ENCODE results near the gene CCDC90B.

Gene CCDC90B

GRCh38 chr11:83306200-83307080 is 20.3 kb upstream of the CCDC90B start:
- ChIA-PET CTCF (interaction anchor here (0.6 to 1.1 kb wide), 3 partner anchors 10 to 160 kb away, joined by 3 to 4 read pairs (median 3); no protein-coding TSS in a partner anchor), POLR2A (no interaction called here)
- no peak for TF ChIP-seq L3MBTL2 (conservative IDR thresholded peaks at IDR 0.05)
- TF ChIP-seq FOXM1 (IDR thresholded peaks at IDR 0.05; ENCODE audit: borderline replicate concordance): no peak
- no peak for TF ChIP-seq HDGF (IDR thresholded peaks at IDR 0.05; ENCODE audit: borderline replicate concordance)
- TF ChIP-seq NFRKB (IDR thresholded peaks at IDR 0.05): no peak
- no peak for TF ChIP-seq BHLHE40 (IDR thresholded peaks at IDR 0.05; ENCODE audit: borderline replicate concordance)
- no peak for DNase-seq (ENCODE audit: extremely low spot score)

- no peak for DNase-seq (ENCODE audit: extremely low spot score)
- no peak for TF ChIP-seq NFRKB (IDR thresholded peaks at IDR 0.05)
- no peak for TF ChIP-seq SP1 (IDR thresholded peaks at IDR 0.05)
- TF ChIP-seq TARDBP (IDR thresholded peaks at IDR 0.05): no peak
- TF ChIP-seq LEF1 (IDR thresholded peaks at IDR 0.05; ENCODE audit: borderline replicate concordance): no peak
- no peak for TF ChIP-seq ELF4 (IDR thresholded peaks at IDR 0.05)
- TF ChIP-seq FOXA1 (IDR thresholded peaks at IDR 0.05): no peak
- TF ChIP-seq L3MBTL2 (conservative IDR thresholded peaks at IDR 0.05): no peak
- CTCF ChIA-PET: interaction anchor here (1.6 kb wide), 1 partner anchor 10 kb away, joined by 7 read pairs; no protein-coding TSS in a partner anchor
- POLR2A ChIA-PET: interaction anchor here (1.0 kb wide), 1 partner anchor 17 kb away, joined by 4 read pairs; the partner anchor contains the start of gene CCDC90B
Measured at GRCh38 chr11:83303316-83303715, 17.1 kb upstream of the CCDC90B start.

- DNase-seq (ENCODE audit: extremely low spot score): no peak
- POLR2A ChIA-PET: interaction anchor here (1.1 kb wide), 1 partner anchor 16 kb away, joined by 3 read pairs; the partner anchor contains the start of gene CCDC90B
- TF ChIP-seq BHLHE40 (IDR thresholded peaks at IDR 0.05; ENCODE audit: borderline replicate concordance): no peak
- CTCF ChIA-PET: interaction anchor here (0.6 kb wide), 2 partner anchors 9 to 1222 kb away, joined by 3 read pairs; no protein-coding TSS in a partner anchor
Measured at GRCh38 chr11:83302151-83302550, 16.0 kb upstream of the CCDC90B start.

- ChIA-PET CTCF (no interaction called here), POLR2A (no interaction called here)
- no peak for DNase-seq (ENCODE audit: extremely low spot score)
- no peak for TF ChIP-seq FOXA1 (IDR thresholded peaks at IDR 0.05)
- no peak for TF ChIP-seq CTBP1 (IDR thresholded peaks at IDR 0.05; ENCODE audit: borderline replicate concordance)
- TF ChIP-seq ARNT (IDR thresholded peaks at IDR 0.05): no peak
- no peak for TF ChIP-seq TARDBP (IDR thresholded peaks at IDR 0.05)
- TF ChIP-seq FOXM1 (IDR thresholded peaks at IDR 0.05; ENCODE audit: borderline replicate concordance): no peak
Measured at GRCh38 chr11:83299681-83300080, 13.5 kb upstream of the CCDC90B start.

- POLR2A ChIA-PET: no interaction called here
- CTCF ChIA-PET: interaction anchor here (2.6 kb wide), 1 partner anchor 430 kb away, joined by 24 read pairs; no protein-coding TSS in a partner anchor
- no peak for TF ChIP-seq FOXA1 (IDR thresholded peaks at IDR 0.05)
- no peak for TF ChIP-seq FOXM1 (IDR thresholded peaks at IDR 0.05; ENCODE audit: borderline replicate concordance)
- TF ChIP-seq ELF4 (IDR thresholded peaks at IDR 0.05): no peak
- no peak for TF ChIP-seq ARNT (IDR thresholded peaks at IDR 0.05)
- no peak for TF ChIP-seq NFRKB (IDR thresholded peaks at IDR 0.05)
- TF ChIP-seq PKNOX1 (IDR thresholded peaks at IDR 0.05): no peak
- TF ChIP-seq SUZ12 (IDR thresholded peaks at IDR 0.05): no peak
- TF ChIP-seq FOXK2 (IDR thresholded peaks at IDR 0.05): no peak
- no peak for TF ChIP-seq CTBP1 (IDR thresholded peaks at IDR 0.05; ENCODE audit: borderline replicate concordance)
- TF ChIP-seq TARDBP (IDR thresholded peaks at IDR 0.05): no peak
- no peak for TF ChIP-seq SP1 (IDR thresholded peaks at IDR 0.05)
- TF ChIP-seq LEF1 (IDR thresholded peaks at IDR 0.05; ENCODE audit: borderline replicate concordance): no peak
- TF ChIP-seq L3MBTL2 (conservative IDR thresholded peaks at IDR 0.05): no peak
- no peak for TF ChIP-seq ZNF384 (IDR thresholded peaks at IDR 0.05)
- no peak for DNase-seq (ENCODE audit: extremely low spot score)
Measured at GRCh38 chr11:83294208-83294607, 8.0 kb upstream of the CCDC90B start.

- TF ChIP-seq PKNOX1 (IDR thresholded peaks at IDR 0.05): no peak
- no peak for TF ChIP-seq SUZ12 (IDR thresholded peaks at IDR 0.05)
- TF ChIP-seq LEF1 (IDR thresholded peaks at IDR 0.05; ENCODE audit: borderline replicate concordance): no peak
- TF ChIP-seq FOXM1 (IDR thresholded peaks at IDR 0.05; ENCODE audit: borderline replicate concordance): no peak
- TF ChIP-seq FOXA1 (IDR thresholded peaks at IDR 0.05): no peak
- TF ChIP-seq ELF4 (IDR thresholded peaks at IDR 0.05): no peak
- TF ChIP-seq CTBP1 (IDR thresholded peaks at IDR 0.05; ENCODE audit: borderline replicate concordance): no peak
- no peak for TF ChIP-seq TARDBP (IDR thresholded peaks at IDR 0.05)
- no peak for TF ChIP-seq ARNT (IDR thresholded peaks at IDR 0.05)
- TF ChIP-seq SP1 (IDR thresholded peaks at IDR 0.05): no peak
- ChIA-PET POLR2A (interaction anchor here (1.1 kb wide), 1 partner anchor 431 kb away, joined by 3 read pairs; no protein-coding TSS in a partner anchor), CTCF (interaction anchor here (0.7 to 2.6 kb wide), 10 partner anchors 9 to 526 kb away, joined by 3 to 24 read pairs (median 4); no protein-coding TSS in a partner anchor)
- DNase-seq (ENCODE audit: extremely low spot score): no peak
Measured at GRCh38 chr11:83293457-83293774, 7.2 kb upstream of the CCDC90B start.

Data from HEK293T (cell line).